Vagina (tissue), 2 donors: ENCODE results near the gene SUSD5.

Source experiments
- CTCF ChIP-seq, 3 experiments: fragments of 450-650 bp in 2 of 3; fragments of 200-600 bp in 1 of 3; sonication (generic) in 1 of 3; IDR thresholded peaks; one replicate each; pipeline ENCODE4 v1.5.1; 2017 to 2019; ENCODE audit warnings: antibody characterized with exemption in 3 of 3, mild to moderate bottlenecking in 2 of 3, moderate library complexity in 2 of 3
- POLR2AphosphoS5 ChIP-seq, 2 donors: sonication (generic); formaldehyde crosslinking; IDR thresholded peaks; one replicate each; pipeline ENCODE4 v1.9.0; 2017; ENCODE audit warnings: antibody characterized with exemption in 2 of 2, mild to moderate bottlenecking in 2 of 2, low read depth in 1 of 2; ENCODE audit not compliant: insufficient read depth in 1 of 2

- TF ChIP-seq CTCF (IDR thresholded peaks at IDR 0.05) (no peak), POLR2AphosphoS5 (IDR thresholded peaks at IDR 0.05; ENCODE audit: insufficient read depth in 1 of 2, low read depth in 1 of 2) (no peak)
Measured at GRCh38 chr3:33260104-33260503, 41.5 kb upstream of the SUSD5 start.
